ENCODE data around the gene EPGN.

The EPGN gene

DNA sequence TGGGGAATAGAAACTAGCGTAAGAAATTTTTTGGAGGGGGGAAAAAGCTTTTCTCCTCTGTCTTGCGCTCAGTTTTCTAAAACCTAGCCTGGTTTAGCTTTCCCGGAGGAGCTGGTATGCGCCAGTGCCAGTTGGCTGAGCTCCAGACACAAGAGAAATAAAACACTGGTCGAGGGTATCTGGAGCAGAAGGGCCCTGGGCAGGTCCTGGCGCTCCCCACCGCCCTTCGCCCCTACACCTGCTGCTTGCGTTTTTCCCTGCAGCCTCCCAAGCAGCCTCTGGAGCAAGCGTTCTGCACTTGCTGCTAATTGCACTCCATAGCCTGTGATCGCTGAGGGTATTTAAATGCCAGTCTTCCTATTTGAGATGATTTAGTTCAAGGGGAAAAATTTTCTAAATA lies 57.5 kb downstream of the EPGN start:
- ChIA-PET POLR2A (no interaction called here), CTCF (interaction anchor here (0.9 to 3.3 kb wide), 3 partner anchors 11 to 310 kb away, joined by 5 to 17 read pairs (median 8); no protein-coding TSS in a partner anchor)
- TF ChIP-seq, protein P1, sequence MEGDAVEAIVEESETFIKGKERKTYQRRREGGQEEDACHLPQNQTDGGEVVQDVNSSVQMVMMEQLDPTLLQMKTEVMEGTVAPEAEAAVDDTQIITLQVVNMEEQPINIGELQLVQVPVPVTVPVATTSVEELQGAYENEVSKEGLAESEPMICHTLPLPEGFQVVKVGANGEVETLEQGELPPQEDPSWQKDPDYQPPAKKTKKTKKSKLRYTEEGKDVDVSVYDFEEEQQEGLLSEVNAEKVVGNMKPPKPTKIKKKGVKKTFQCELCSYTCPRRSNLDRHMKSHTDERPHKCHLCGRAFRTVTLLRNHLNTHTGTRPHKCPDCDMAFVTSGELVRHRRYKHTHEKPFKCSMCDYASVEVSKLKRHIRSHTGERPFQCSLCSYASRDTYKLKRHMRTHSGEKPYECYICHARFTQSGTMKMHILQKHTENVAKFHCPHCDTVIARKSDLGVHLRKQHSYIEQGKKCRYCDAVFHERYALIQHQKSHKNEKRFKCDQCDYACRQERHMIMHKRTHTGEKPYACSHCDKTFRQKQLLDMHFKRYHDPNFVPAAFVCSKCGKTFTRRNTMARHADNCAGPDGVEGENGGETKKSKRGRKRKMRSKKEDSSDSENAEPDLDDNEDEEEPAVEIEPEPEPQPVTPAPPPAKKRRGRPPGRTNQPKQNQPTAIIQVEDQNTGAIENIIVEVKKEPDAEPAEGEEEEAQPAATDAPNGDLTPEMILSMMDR (IDR thresholded peaks at IDR 0.05; ENCODE audit: insufficient read depth, low read length, missing control alignments) = no peak
- DNase-seq (ENCODE audit: low read depth, low spot score) = no peak
- no peak overlapping the region for H3K4me3 ChIP-seq (ENCODE audit: low read depth, low read length)
